Sigmoid colon (tissue), 7 donors: ENCODE results near the gene YKT6. TPM values are rescaled to one million over a fixed set of nuclear protein-coding genes. Genes with fewer than 3 reads are reported as not detected.

ENCODE experiments used
- DNase-seq: peaks from one replicate; pipeline ENCODE4 v3.0.0-alpha.2; 2019
- H3K27ac ChIP-seq, 4 donors: fragments of 200-600 bp; sonication (generic); one replicate each; pipeline ENCODE4 v1.5.1; 2016 to 2019; ENCODE audit warnings: mild to moderate bottlenecking in 1 of 4
- H3K27me3 ChIP-seq, 3 donors: fragments of 200-600 bp; sonication (generic); one replicate each; pipeline ENCODE4 v1.5.1; 2019; ENCODE audit warnings: mild to moderate bottlenecking in 1 of 3
- H3K36me3 ChIP-seq, 4 donors: fragments of 200-600 bp; sonication (generic); one replicate each; pipeline ENCODE4 v1.5.1; 2016 to 2019
- H3K4me1 ChIP-seq, 4 donors: fragments of 200-600 bp; sonication (generic); one replicate each; pipeline ENCODE4 v1.5.1; 2017 to 2019
- H3K4me3 ChIP-seq, 4 donors: fragments of 200-600 bp; sonication (generic); one replicate each; pipeline ENCODE4 v1.5.1; 2017 to 2019; ENCODE audit warnings: mild to moderate bottlenecking in 2 of 4, moderate library complexity in 1 of 4
- H3K9me3 ChIP-seq, 4 donors: fragments of 200-600 bp in 3 of 4; sonication (generic) in 3 of 4; one replicate each; pipeline versions ENCODE4 v1.5.1 to v1.6.1; 2013 to 2019
- EP300 ChIP-seq, 4 donors: sonication (generic); formaldehyde crosslinking; IDR thresholded peaks; one replicate each; pipeline ENCODE4 v1.6.1; 2017; ENCODE audit warnings: antibody characterized with exemption in 4 of 4
- POLR2A ChIP-seq, 2 donors: fragments of 450-650 bp; IDR thresholded peaks; one replicate each; pipeline ENCODE4 v1.6.1; 2016; ENCODE audit warnings: antibody characterized with exemption in 2 of 2, mild to moderate bottlenecking in 2 of 2, moderate library complexity in 2 of 2
- POLR2AphosphoS5 ChIP-seq, 4 donors: sonication (generic); formaldehyde crosslinking; IDR thresholded peaks; one replicate each; pipeline ENCODE4 v1.6.1; 2017; ENCODE audit warnings: antibody characterized with exemption in 4 of 4
- WGBS, 2 donors: extraction: QIAGEN DNeasy Blood & Tissue Kit; methylation state at CpG; one replicate each; pipeline ENCODE4 v1.1.7; 2013; 5-methylcytosine and 5-hydroxymethylcytosine counted together
- intact Hi-C: fragments of 100-400 bp; cut with DNase I; formaldehyde crosslinking; loops from one replicate; pipeline ENCODE4 v1.15.1; 2023
- polyA plus RNA-seq, 3 donors: library from polyadenylated mRNA; stranded (reverse); fragments of 200-250 nt; gene quantifications; one replicate each; pipeline ENCODE4 v1.2.3, GENCODE V29; 2013
- total RNA-seq, 4 donors: library from RNA; depleted of rRNA; stranded (reverse); fragments of >200 nt; gene quantifications; one replicate each; pipeline ENCODE4 v1.1.0, GENCODE V29; 2016
- TF ChIP-seq, protein P1 (sequence below), 4 experiments: fragments of 450-650 bp in 3 of 4; fragments of 200-600 bp in 1 of 4; IDR thresholded peaks; one replicate each; pipeline ENCODE4 v1.5.1; 2016 to 2019; ENCODE audit warnings: antibody characterized with exemption in 4 of 4, mild to moderate bottlenecking in 3 of 4, moderate library complexity in 2 of 4
- donor health status: healthy with polysubstance abuse.
- donor health status: Bipolar disorder and iron deficiency.
- donor health status: healthy.

Gene YKT6
- total and polyA plus RNA-seq, 7 donors, result 39.2 to 95.5 (median 50.1) TPM

DNA sequence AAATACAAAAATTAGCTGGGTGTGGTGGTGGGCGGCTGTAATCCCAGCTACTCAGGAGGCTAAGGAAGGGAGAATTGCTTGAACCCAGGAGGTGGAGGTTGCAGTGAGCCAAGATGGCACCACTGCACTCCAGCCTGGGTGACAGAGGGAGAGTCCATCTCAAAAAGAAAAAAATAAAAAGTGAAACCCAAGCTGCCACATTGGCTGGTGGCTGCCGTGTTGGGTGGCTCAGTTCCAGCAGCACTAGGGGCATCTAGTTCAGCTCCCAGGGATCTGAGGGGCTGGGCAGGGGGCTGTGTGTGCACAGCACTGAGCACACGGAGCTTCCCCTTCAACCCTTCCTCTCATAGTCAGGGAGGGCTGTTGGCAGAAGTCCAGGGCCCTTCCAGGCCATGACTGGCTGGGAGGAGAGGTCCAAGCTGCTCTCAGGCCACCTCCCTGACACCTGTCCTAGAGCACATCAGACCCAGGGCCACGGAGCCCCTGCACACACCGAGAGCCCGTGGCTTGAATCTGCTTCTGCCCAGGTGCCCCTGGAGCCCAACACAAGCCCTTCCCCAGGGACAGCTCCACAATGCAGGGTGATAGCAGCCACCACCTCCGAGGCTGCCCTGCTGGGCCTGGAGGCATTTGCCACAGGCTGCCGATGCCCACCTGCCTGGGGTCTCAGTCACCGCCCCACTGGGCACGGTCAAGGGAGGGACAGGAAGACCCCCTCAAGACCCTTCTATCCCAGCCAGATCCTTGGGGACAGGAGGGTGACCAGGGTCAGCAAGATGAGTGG, 47.3 kb downstream of the YKT6 start:
- intact Hi-C loops, result no loop called here

DNA sequence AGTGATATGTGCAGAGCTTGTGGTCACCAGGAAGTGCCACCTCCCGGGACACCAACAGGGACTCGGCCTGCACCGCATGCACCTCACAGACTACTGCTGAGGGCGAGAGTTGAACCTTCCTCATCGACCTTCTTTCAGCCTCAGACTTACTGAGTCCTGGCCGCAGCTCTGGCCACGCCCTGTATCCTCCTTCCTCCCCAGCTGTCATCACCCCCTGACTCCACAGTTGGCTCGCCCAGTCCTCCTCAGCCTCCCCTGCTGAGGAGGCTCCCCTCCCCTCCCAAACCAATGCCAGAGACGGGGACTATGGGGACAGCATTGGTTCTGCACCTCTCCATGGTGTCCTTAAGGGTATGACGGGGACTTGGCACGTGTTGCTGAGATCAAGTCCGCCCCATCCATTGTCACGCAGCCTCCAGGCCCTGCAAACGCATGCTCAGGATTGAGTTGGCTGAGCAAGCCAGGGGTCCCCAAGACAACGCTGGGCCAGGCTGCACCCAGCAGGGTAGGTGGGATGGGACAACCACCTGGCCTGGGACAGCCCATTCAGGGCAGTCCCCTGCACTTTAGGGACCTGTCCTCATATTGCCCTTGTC, 49.0 kb downstream of the YKT6 start:
- WGBS, 2 donors, result 74 to 85% methylated on average over 15 of the region's 15 CpGs
- Histone ChIP-seq H3K4me1 (no peaks in the 10 kb centered on the region), H3K27ac (no peak overlapping the region), H3K36me3 (no peaks in the 10 kb centered on the region), H3K27me3 (no peaks in the 10 kb centered on the region), H3K4me3 (no peak overlapping the region), H3K9me3 (no peaks in the 10 kb centered on the region)
- intact Hi-C loops, result no loop called here
- DNase-seq, result no peak
- TF ChIP-seq POLR2A (IDR thresholded peaks at IDR 0.05) (no peak), EP300 (IDR thresholded peaks at IDR 0.05) (no peak), POLR2AphosphoS5 (IDR thresholded peaks at IDR 0.05) (no peak)
- TF ChIP-seq, protein P1, sequence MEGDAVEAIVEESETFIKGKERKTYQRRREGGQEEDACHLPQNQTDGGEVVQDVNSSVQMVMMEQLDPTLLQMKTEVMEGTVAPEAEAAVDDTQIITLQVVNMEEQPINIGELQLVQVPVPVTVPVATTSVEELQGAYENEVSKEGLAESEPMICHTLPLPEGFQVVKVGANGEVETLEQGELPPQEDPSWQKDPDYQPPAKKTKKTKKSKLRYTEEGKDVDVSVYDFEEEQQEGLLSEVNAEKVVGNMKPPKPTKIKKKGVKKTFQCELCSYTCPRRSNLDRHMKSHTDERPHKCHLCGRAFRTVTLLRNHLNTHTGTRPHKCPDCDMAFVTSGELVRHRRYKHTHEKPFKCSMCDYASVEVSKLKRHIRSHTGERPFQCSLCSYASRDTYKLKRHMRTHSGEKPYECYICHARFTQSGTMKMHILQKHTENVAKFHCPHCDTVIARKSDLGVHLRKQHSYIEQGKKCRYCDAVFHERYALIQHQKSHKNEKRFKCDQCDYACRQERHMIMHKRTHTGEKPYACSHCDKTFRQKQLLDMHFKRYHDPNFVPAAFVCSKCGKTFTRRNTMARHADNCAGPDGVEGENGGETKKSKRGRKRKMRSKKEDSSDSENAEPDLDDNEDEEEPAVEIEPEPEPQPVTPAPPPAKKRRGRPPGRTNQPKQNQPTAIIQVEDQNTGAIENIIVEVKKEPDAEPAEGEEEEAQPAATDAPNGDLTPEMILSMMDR (IDR thresholded peaks at IDR 0.05), result no peak

More for the DNA sequence above, 47.3 kb downstream of the YKT6 start:
- H3K27ac ChIP-seq, result no peak overlapping the region
- H3K4me3 ChIP-seq, result no peak overlapping the region
- no peaks in the 10 kb centered on the region for H3K27me3 ChIP-seq
- TF ChIP-seq EP300 (IDR thresholded peaks at IDR 0.05) (no peak), POLR2A (IDR thresholded peaks at IDR 0.05) (no peak), POLR2AphosphoS5 (IDR thresholded peaks at IDR 0.05) (no peak)
- TF ChIP-seq, protein P1 (IDR thresholded peaks at IDR 0.05), result no peak
- no peak for DNase-seq
- H3K4me1 ChIP-seq, result no peaks in the 10 kb centered on the region
- WGBS, 2 donors, result 82 to 84% methylated on average over 10 of the region's 10 CpGs
- H3K36me3 ChIP-seq, result no peaks in the 10 kb centered on the region
- no peaks in the 10 kb centered on the region for H3K9me3 ChIP-seq

DNA sequence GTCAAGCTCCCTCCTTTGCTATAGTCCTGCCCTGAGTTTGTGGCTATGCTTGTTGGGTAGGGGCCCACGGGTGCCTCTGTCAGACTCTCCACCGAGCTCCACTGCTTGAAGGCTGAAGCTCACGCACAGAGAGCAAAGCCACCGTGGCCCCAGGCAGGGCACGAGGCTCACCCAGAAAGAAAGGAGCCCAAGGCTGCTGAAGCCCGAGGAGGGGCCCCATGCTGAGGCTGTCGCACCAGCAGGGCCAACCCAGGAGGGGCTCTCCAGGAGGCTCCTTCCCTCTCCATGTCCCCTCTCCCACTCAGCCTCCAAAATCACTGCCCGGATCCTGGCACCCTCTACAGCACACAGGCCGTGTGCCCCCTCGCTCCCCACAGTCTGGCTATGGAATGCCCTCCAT, 50.5 kb downstream of the YKT6 start:
- Histone ChIP-seq H3K27ac (no peak overlapping the region), H3K4me3 (no peak overlapping the region), H3K4me1 (no peaks in the 10 kb centered on the region), H3K27me3 (no peaks in the 10 kb centered on the region), H3K9me3 (no peaks in the 10 kb centered on the region), H3K36me3 (no peaks in the 10 kb centered on the region)
- intact Hi-C loops, result no loop called here
- TF ChIP-seq POLR2AphosphoS5 (IDR thresholded peaks at IDR 0.05) (no peak), EP300 (IDR thresholded peaks at IDR 0.05) (no peak), POLR2A (IDR thresholded peaks at IDR 0.05) (no peak)
- TF ChIP-seq, protein P1 (IDR thresholded peaks at IDR 0.05), result no peak
- whole genome bisulfite sequencing, 2 donors, result 90 to 91% methylated on average over 10 of the region's 10 CpGs
- no peak for DNase-seq

DNA sequence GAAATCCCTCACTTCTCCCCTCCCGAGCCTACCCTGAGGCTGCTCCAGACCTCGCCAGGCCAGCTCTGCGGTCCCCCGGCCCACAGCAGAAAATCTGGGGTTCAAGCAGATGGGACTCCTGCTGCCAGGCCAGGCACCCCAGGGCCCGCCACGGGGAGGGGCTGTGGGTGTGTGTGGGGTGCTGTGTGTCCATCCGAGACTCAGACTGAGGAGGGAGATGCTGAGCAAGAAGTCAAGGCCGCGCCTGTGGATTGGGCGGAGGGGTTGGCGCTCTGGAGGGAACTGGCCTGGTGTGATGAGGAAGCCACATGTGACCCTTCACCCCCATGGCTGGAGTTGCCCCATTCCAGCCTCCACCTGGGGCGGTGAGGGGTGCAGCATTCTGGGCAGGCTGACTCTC, 51.1 kb downstream of the YKT6 start:
- TF ChIP-seq EP300 (IDR thresholded peaks at IDR 0.05), result no peak
- no peak for TF ChIP-seq POLR2AphosphoS5 (IDR thresholded peaks at IDR 0.05)
- TF ChIP-seq, protein P1 (IDR thresholded peaks at IDR 0.05), result no peak
- no peak for TF ChIP-seq POLR2A (IDR thresholded peaks at IDR 0.05)

More for the DNA sequence above, 51.1 kb downstream of the YKT6 start:
- Histone ChIP-seq H3K27me3 (no peaks in the 10 kb centered on the region), H3K36me3 (no peaks in the 10 kb centered on the region), H3K4me1 (no peaks in the 10 kb centered on the region), H3K9me3 (no peaks in the 10 kb centered on the region), H3K4me3 (no peak overlapping the region), H3K27ac (no peak overlapping the region)
- 79 to 89% methylated on average over 12 of the region's 12 CpGs for WGBS, 2 donors
- intact Hi-C loops, result no loop called here
- no peak for DNase-seq
